ENCODE data around the gene RGS1. TPM values are rescaled to one million over a fixed set of nuclear protein-coding genes. Genes with fewer than 3 reads are reported as not detected.

Gene RGS1
- total RNA-seq, 2 experiments from 2014 or later, result 0.79 TPM; not detected in 1

GRCh38 chr1:192600275-192600674, 24.7 kb downstream of the RGS1 start:
- intact Hi-C loops (cut with micrococcal nuclease; ENCODE audit: unreplicated experiment), result no loop called here
- ChIA-PET CTCF (ENCODE audit: unreplicated experiment) (no interaction called here), POLR2A (interaction anchor here (0.9 to 1.4 kb wide), 4 partner anchors 9 to 18 kb away, joined by 3 to 4 read pairs (median 4); no protein-coding TSS in a partner anchor)
- H3K9me2 ChIP-seq (ENCODE audit: insufficient read depth, low read length), result no peaks in the 10 kb centered on the region
- no peaks in the 10 kb centered on the region for H3K9me3 ChIP-seq (ENCODE audit: low read length)
- no peak for TF ChIP-seq EZH2phosphoT487 (IDR thresholded peaks at IDR 0.05; ENCODE audit: borderline replicate concordance, low read depth, low read length)
- TF ChIP-seq CTCF (conservative IDR thresholded peaks at IDR 0.05; ENCODE audit: low read length), result no peak
- H3K79me2 ChIP-seq (ENCODE audit: insufficient read depth, low read depth, low read length), result no peaks in the 10 kb centered on the region
- H3K27ac ChIP-seq (ENCODE audit: low read depth, low read length, poor library complexity, severe bottlenecking), result no peak overlapping the region
- DNase-seq (ENCODE audit: low spot score), result no peak
- no TSS peak for BruUV-seq (replicated peaks)
- H3K4me2 ChIP-seq (ENCODE audit: low read length), result no peak overlapping the region
- H2AFZ ChIP-seq (ENCODE audit: low read length), result no peak overlapping the region
- no peaks in the 10 kb centered on the region for H4K20me1 ChIP-seq (ENCODE audit: insufficient read depth, low read length)
- H3K36me3 ChIP-seq (ENCODE audit: insufficient read depth, low read length), result no peaks in the 10 kb centered on the region
- H3K4me1 ChIP-seq (ENCODE audit: insufficient read depth, low read length, poor library complexity, severe bottlenecking), result peaks cover 9% of the 10 kb centered on the region
- no peak overlapping the region for H3K4me3 ChIP-seq (ENCODE audit: low read depth, low read length, poor library complexity, severe bottlenecking)

- POLR2A ChIA-PET, result no interaction called here
- TF ChIP-seq CTCF (conservative IDR thresholded peaks at IDR 0.05; ENCODE audit: low read length) (no peak), EZH2phosphoT487 (IDR thresholded peaks at IDR 0.05; ENCODE audit: borderline replicate concordance, low read depth, low read length) (no peak)
Observed at GRCh38 chr1:192601143-192601542, 25.6 kb downstream of the RGS1 start.

GRCh38 chr1:192601567-192601966, 26.0 kb downstream of the RGS1 start:
- Histone ChIP-seq H3K4me1 (ENCODE audit: insufficient read depth, low read length, poor library complexity, severe bottlenecking) (peaks cover 12% of the 10 kb centered on the region), H3K9me2 (ENCODE audit: insufficient read depth, low read length) (no peaks in the 10 kb centered on the region), H3K79me2 (ENCODE audit: insufficient read depth, low read depth, low read length) (no peaks in the 10 kb centered on the region), H3K27ac (ENCODE audit: low read depth, low read length, poor library complexity, severe bottlenecking) (no peak overlapping the region), H3K4me2 (ENCODE audit: low read length) (no peak overlapping the region), H4K20me1 (ENCODE audit: insufficient read depth, low read length) (no peaks in the 10 kb centered on the region), H3K4me3 (ENCODE audit: low read depth, low read length, poor library complexity, severe bottlenecking) (no peak overlapping the region), H2AFZ (ENCODE audit: low read length) (no peak overlapping the region), H3K36me3 (ENCODE audit: insufficient read depth, low read length) (no peaks in the 10 kb centered on the region), H3K9me3 (ENCODE audit: low read length) (no peaks in the 10 kb centered on the region; the same call in 1 of the 2 replicates)
- intact Hi-C loops (cut with micrococcal nuclease; ENCODE audit: unreplicated experiment), result no loop called here
- POLR2A ChIA-PET, result interaction anchor here (0.9 kb wide), 1 partner anchor 10 kb away, joined by 3 read pairs; no protein-coding TSS in a partner anchor
- no TSS peak for BruUV-seq (replicated peaks)
- TF ChIP-seq EZH2phosphoT487 (IDR thresholded peaks at IDR 0.05; ENCODE audit: borderline replicate concordance, low read depth, low read length) (no peak), CTCF (conservative IDR thresholded peaks at IDR 0.05; ENCODE audit: low read length) (no peak)
- DNase-seq (ENCODE audit: low spot score), result no peak
- CTCF ChIA-PET (ENCODE audit: unreplicated experiment), result no interaction called here

More at GRCh38 chr1:192601143-192601542, 25.6 kb downstream of the RGS1 start:
- H3K4me1 ChIP-seq (ENCODE audit: insufficient read depth, low read length, poor library complexity, severe bottlenecking), result peaks cover 12% of the 10 kb centered on the region
- no peaks in the 10 kb centered on the region for H4K20me1 ChIP-seq (ENCODE audit: insufficient read depth, low read length)
- H3K4me3 ChIP-seq (ENCODE audit: low read depth, low read length, poor library complexity, severe bottlenecking), result no peak overlapping the region
- CTCF ChIA-PET (ENCODE audit: unreplicated experiment), result no interaction called here
- no peaks in the 10 kb centered on the region for H3K79me2 ChIP-seq (ENCODE audit: insufficient read depth, low read depth, low read length)
- no peak overlapping the region for H3K27ac ChIP-seq (ENCODE audit: low read depth, low read length, poor library complexity, severe bottlenecking)
- no peak for DNase-seq (ENCODE audit: low spot score)
- intact Hi-C loops (cut with micrococcal nuclease; ENCODE audit: unreplicated experiment), result no loop called here
- no peak overlapping the region for H2AFZ ChIP-seq (ENCODE audit: low read length)
- no peaks in the 10 kb centered on the region for H3K36me3 ChIP-seq (ENCODE audit: insufficient read depth, low read length)
- no peak overlapping the region for H3K4me2 ChIP-seq (ENCODE audit: low read length)
- H3K9me2 ChIP-seq (ENCODE audit: insufficient read depth, low read length), result no peaks in the 10 kb centered on the region
- BruUV-seq (replicated peaks), result no TSS peak
- no peaks in the 10 kb centered on the region for H3K9me3 ChIP-seq (ENCODE audit: low read length)

Data from OCI-LY7 (cell line).